CD14-positive monocyte (primary cell): Measurements from ENCODE around the gene PMFBP1. TPM values are rescaled to one million over a fixed set of nuclear protein-coding genes. Genes with fewer than 3 reads are reported as not detected.

Experiments used
- DNase-seq, 3 donors: peaks; one replicate each; pipeline ENCODE4 v3.0.0-alpha.2; 2011 to 2022
- H2AFZ ChIP-seq: 2 replicates; pipeline ENCODE4 v1.6.0; 2012; ENCODE audit warnings: mild to moderate bottlenecking, low read depth, low read length, inconsistent platforms; ENCODE audit not compliant: insufficient read depth, poor library complexity, severe bottlenecking
- H3K27ac ChIP-seq, 2 donors: 1 replicate in 1 of 2; 2 replicates in 1 of 2; pipeline ENCODE4 v1.5.1; 2012 to 2013; ENCODE audit warnings: low read length in 2 of 2, control low read depth in 1 of 2, inconsistent platforms in 1 of 2, low read depth in 1 of 2, mild to moderate bottlenecking in 1 of 2
- H3K27me3 ChIP-seq, 2 donors: one replicate each; pipeline versions ENCODE4 v1.6.0 to v1.6.1; 2011 to 2013; ENCODE audit warnings: low read length in 2 of 2; ENCODE audit not compliant: control insufficient read depth in 2 of 2, insufficient read depth in 2 of 2
- H3K36me3 ChIP-seq, 2 donors: replicated peaks in 1 of 2; 1 replicate in 1 of 2; 2 replicates in 1 of 2; pipeline versions ENCODE4 v1.5.1 to v1.6.1; 2012 to 2013; ENCODE audit warnings: low read length in 2 of 2, control low read depth in 1 of 2, inconsistent platforms in 1 of 2, mild to moderate bottlenecking in 1 of 2; ENCODE audit not compliant: insufficient read depth in 2 of 2, control insufficient read depth in 1 of 2
- H3K4me1 ChIP-seq, 2 donors: 1 replicate in 1 of 2; 2 replicates in 1 of 2; pipeline versions ENCODE4 v1.5.1 to v1.6.1; 2012 to 2013; ENCODE audit warnings: low read length in 2 of 2, control low read depth in 1 of 2, inconsistent platforms in 1 of 2, mild to moderate bottlenecking in 1 of 2, moderate library complexity in 1 of 2; ENCODE audit not compliant: insufficient read depth in 2 of 2, control insufficient read depth in 1 of 2
- H3K4me2 ChIP-seq: replicated peaks from 2 replicates; pipeline ENCODE3; 2012; ENCODE audit warnings: low read length, moderate library complexity, mild to moderate bottlenecking; ENCODE audit not compliant: poor library complexity, severe bottlenecking; ENCODE audit errors: extremely low read depth
- H3K4me3 ChIP-seq, 3 experiments: fragments of 200-600 bp in 1 of 3; sonication (generic) in 1 of 3; replicated peaks in 1 of 3; 1 replicate in 2 of 3; 2 replicates in 1 of 3; pipeline ENCODE4 v1.5.1; 2011 to 2013; ENCODE audit warnings: low read length in 3 of 3, mild to moderate bottlenecking in 3 of 3, control low read depth in 2 of 3, low read depth in 2 of 3, inconsistent platforms in 1 of 3, moderate library complexity in 1 of 3
- H3K79me2 ChIP-seq: 2 replicates; pipeline ENCODE4 v1.6.0; 2012; ENCODE audit warnings: mild to moderate bottlenecking, control low read depth, inconsistent platforms, low read length, moderate library complexity; ENCODE audit not compliant: insufficient read depth
- H3K9ac ChIP-seq: 2 replicates; pipeline ENCODE4 v1.6.0; 2017; ENCODE audit warnings: low read length, mild to moderate bottlenecking; ENCODE audit not compliant: insufficient read depth, poor library complexity, severe bottlenecking
- H3K9me3 ChIP-seq, 2 donors: replicated peaks in 1 of 2; 1 replicate in 1 of 2; 2 replicates in 1 of 2; pipeline versions ENCODE4 v1.5.1 to v1.6.1; 2012 to 2013; ENCODE audit warnings: low read length in 2 of 2, control low read depth in 1 of 2; ENCODE audit not compliant: control insufficient read depth in 1 of 2, insufficient read depth in 1 of 2
- H4K20me1 ChIP-seq: 2 replicates; pipeline ENCODE4 v1.6.0; 2012; ENCODE audit warnings: mild to moderate bottlenecking, low read length, control low read depth, moderate library complexity; ENCODE audit not compliant: insufficient read depth
- H3K27ac Mint-ChIP-seq, 7 donors: one replicate each; pipeline ENCODE4 v1.8.0; 2020; ENCODE audit warnings: mild to moderate bottlenecking in 7 of 7, mixed read lengths in 7 of 7, moderate library complexity in 6 of 7, inconsistent platforms in 2 of 7
- H3K27me3 Mint-ChIP-seq, 3 donors: one replicate each; pipeline ENCODE4 v1.8.0; 2021 to 2022; ENCODE audit warnings: low read depth in 3 of 3, mild to moderate bottlenecking in 3 of 3, mixed read lengths in 3 of 3, moderate library complexity in 3 of 3, inconsistent platforms in 1 of 3
- H3K36me3 Mint-ChIP-seq, 2 donors: one replicate each; pipeline ENCODE4 v1.8.0; 2020; ENCODE audit warnings: mixed read lengths in 2 of 2, inconsistent platforms in 1 of 2, mild to moderate bottlenecking in 1 of 2
- H3K4me1 Mint-ChIP-seq: one replicate; pipeline ENCODE4 v1.8.0; 2020; ENCODE audit warnings: mild to moderate bottlenecking, mixed read lengths
- H3K4me3 Mint-ChIP-seq, 2 donors: one replicate each; pipeline ENCODE4 v1.8.0; 2020; ENCODE audit warnings: mild to moderate bottlenecking in 2 of 2, mixed read lengths in 2 of 2, moderate library complexity in 1 of 2
- H3K9me3 Mint-ChIP-seq, 7 donors: one replicate each; pipeline ENCODE4 v1.8.0; 2020 to 2022; ENCODE audit warnings: mixed read lengths in 7 of 7, mild to moderate bottlenecking in 6 of 7, moderate library complexity in 6 of 7, inconsistent platforms in 2 of 7
- WGBS: methylation state at CpG from one replicate; pipeline ENCODE4 v1.1.5; 2013; ENCODE audit warnings: missing lambda C conversion rate; ENCODE audit not compliant: insufficient coverage; 5-methylcytosine and 5-hydroxymethylcytosine counted together
- intact Hi-C, 2 donors: fragments of 100-400 bp; cut with micrococcal nuclease; formaldehyde crosslinking; loops; one replicate each; pipeline versions ENCODE4 v1.15.0 to v1.15.1; 2023
- polyA plus RNA-seq, 3 donors: library from polyadenylated mRNA; depleted of rRNA in 1 of 3; unstranded in 2 of 3; stranded (reverse) in 1 of 3; fragments of 300-500 nt in 2 of 3; fragments of >200 nt in 1 of 3; fragmentation: Illumina TruSeq in 2 of 3; gene quantifications; 1 replicate in 2 of 3; 2 replicates in 1 of 3; pipeline ENCODE4 v1.2.3, GENCODE V29; 2012 to 2021
- TF ChIP-seq, protein P1 (sequence below): fragments of 200-600 bp; IDR thresholded peaks from one replicate; pipeline ENCODE4 v1.8.0; 2022; ENCODE audit warnings: antibody characterized with exemption, mild to moderate bottlenecking

The PMFBP1 gene
- polyA plus RNA-seq, 3 donors, result 0.15 to 0.87 (median 0.18) TPM

DNA sequence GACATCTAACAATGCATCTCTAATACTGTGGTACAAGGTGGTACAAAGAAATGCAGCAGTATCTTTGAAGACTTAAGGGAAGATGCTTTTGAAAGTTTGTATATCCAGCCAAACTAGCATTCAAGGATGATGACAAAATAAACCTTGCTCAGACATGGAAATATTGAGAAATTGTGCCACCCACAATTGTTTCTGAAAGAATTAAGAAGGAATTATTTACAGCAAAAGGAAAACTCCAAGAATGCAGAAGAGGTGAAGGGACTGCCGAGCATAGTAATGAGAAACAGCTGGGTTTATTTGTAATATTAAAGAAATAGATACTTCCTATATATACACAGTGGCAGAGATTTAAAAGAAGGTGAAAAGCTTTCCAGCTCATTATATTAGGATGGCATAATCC, 29.5 kb downstream of the PMFBP1 start:
- no peaks in the 10 kb centered on the region for H4K20me1 ChIP-seq
- TF ChIP-seq, protein P1, sequence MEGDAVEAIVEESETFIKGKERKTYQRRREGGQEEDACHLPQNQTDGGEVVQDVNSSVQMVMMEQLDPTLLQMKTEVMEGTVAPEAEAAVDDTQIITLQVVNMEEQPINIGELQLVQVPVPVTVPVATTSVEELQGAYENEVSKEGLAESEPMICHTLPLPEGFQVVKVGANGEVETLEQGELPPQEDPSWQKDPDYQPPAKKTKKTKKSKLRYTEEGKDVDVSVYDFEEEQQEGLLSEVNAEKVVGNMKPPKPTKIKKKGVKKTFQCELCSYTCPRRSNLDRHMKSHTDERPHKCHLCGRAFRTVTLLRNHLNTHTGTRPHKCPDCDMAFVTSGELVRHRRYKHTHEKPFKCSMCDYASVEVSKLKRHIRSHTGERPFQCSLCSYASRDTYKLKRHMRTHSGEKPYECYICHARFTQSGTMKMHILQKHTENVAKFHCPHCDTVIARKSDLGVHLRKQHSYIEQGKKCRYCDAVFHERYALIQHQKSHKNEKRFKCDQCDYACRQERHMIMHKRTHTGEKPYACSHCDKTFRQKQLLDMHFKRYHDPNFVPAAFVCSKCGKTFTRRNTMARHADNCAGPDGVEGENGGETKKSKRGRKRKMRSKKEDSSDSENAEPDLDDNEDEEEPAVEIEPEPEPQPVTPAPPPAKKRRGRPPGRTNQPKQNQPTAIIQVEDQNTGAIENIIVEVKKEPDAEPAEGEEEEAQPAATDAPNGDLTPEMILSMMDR, result no peak
- H3K27me3 ChIP-seq, result no peaks in the 10 kb centered on the region
- DNase-seq, result no peak
- H3K27ac ChIP-seq, result no peak overlapping the region
- H3K9me3 ChIP-seq, result no peaks in the 10 kb centered on the region
- no peak overlapping the region for H2AFZ ChIP-seq
- H3K79me2 ChIP-seq, result no peaks in the 10 kb centered on the region
- Mint-ChIP-seq H3K4me3 (no peak overlapping the region), H3K9me3 (peaks cover 3 to 8% (median 5%) of the 10 kb centered on the region in 7 donors), H3K36me3 (no peaks in the 10 kb centered on the region), H3K4me1 (no peaks in the 10 kb centered on the region), H3K27ac (no peak overlapping the region), H3K27me3 (peaks cover 0 to 2% (median 2%) of the 10 kb centered on the region in 3 donors)
- no peak overlapping the region for H3K4me2 ChIP-seq
- H3K9ac ChIP-seq, result no peak overlapping the region
- no CpG with 5 or more reads among the region's 1 CpG for WGBS
- no peaks in the 10 kb centered on the region for H3K4me1 ChIP-seq
- H3K36me3 ChIP-seq, result no peaks in the 10 kb centered on the region
- intact Hi-C loops, result no loop called here
- H3K4me3 ChIP-seq, result no peak overlapping the region

DNA sequence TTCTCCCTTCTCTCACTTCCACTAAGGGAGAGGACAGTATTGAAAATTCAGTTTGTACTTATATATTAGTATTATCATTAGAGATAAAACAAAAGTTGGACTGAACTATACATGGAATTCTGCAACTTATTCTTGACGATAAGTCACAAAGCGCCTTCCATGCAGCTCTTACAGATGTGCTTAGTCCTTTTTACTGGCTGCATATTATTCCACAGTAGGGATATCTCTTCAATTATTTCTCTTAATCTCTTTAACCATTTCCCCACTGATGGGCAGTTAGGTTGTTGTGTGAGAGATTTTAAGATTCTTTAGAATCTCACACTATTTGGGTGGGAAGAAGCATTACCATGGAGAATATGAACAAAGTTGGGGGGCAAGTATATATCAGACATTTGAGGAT, 32.0 kb downstream of the PMFBP1 start:
- Mint-ChIP-seq H3K4me3 (no peak overlapping the region), H3K27ac (no peak overlapping the region)
- no CpG with 5 or more reads among the region's 2 CpGs for WGBS

More for the DNA sequence above, 32.0 kb downstream of the PMFBP1 start:
- Histone ChIP-seq H3K27me3 (no peaks in the 10 kb centered on the region), H3K36me3 (no peaks in the 10 kb centered on the region), H2AFZ (no peak overlapping the region), H3K27ac (no peak overlapping the region), H3K9ac (no peak overlapping the region), H4K20me1 (no peaks in the 10 kb centered on the region), H3K4me3 (no peak overlapping the region), H3K4me2 (no peak overlapping the region), H3K9me3 (no peaks in the 10 kb centered on the region), H3K4me1 (no peaks in the 10 kb centered on the region), H3K79me2 (no peaks in the 10 kb centered on the region)
- Mint-ChIP-seq H3K4me1 (no peaks in the 10 kb centered on the region), H3K9me3 (peaks cover 0 to 1% (median 0%) of the 10 kb centered on the region in 7 donors), H3K36me3 (no peaks in the 10 kb centered on the region), H3K27me3 (peaks cover 0 to 2% (median 2%) of the 10 kb centered on the region in 3 donors)
- DNase-seq, result no peak
- intact Hi-C loops, result no loop called here
- TF ChIP-seq, protein P1, result no peak
